Suprapubic skin (tissue), 4 donors: Measurements from ENCODE around the gene CAMK4. TPM values are rescaled to one million over a fixed set of nuclear protein-coding genes. Genes with fewer than 3 reads are reported as not detected.
"Not testable (repeated sequence)": the region's sequence is repeated elsewhere in the genome, so short reads cannot be mapped to it uniquely, and the experiment has no call there.

Experiments used
- DNase-seq, 2 donors: peaks; one replicate each; pipeline ENCODE4 v3.0.0-alpha.2; 2019; ENCODE audit warnings: low spot score in 2 of 2
- H3K27ac ChIP-seq: fragments of 200-600 bp; sonication (generic); one replicate; pipeline ENCODE4 v1.5.1; 2019
- H3K27me3 ChIP-seq: fragments of 200-600 bp; sonication (generic); one replicate; pipeline ENCODE4 v1.5.1; 2019
- H3K36me3 ChIP-seq: fragments of 200-600 bp; sonication (generic); one replicate; pipeline ENCODE4 v1.5.1; 2019
- H3K4me1 ChIP-seq: fragments of 200-600 bp; sonication (generic); one replicate; pipeline ENCODE4 v1.5.1; 2019
- H3K4me3 ChIP-seq: fragments of 200-600 bp; sonication (generic); one replicate; pipeline ENCODE4 v1.5.1; 2019; ENCODE audit warnings: mild to moderate bottlenecking
- H3K9me3 ChIP-seq: fragments of 200-600 bp; sonication (generic); one replicate; pipeline ENCODE4 v1.5.1; 2019
- CTCF ChIP-seq, 2 donors: fragments of 200-600 bp in 1 of 2; fragments of 450-650 bp in 1 of 2; sonication (generic) in 1 of 2; IDR thresholded peaks; one replicate each; pipeline ENCODE4 v1.5.1; 2016 to 2019; ENCODE audit warnings: antibody characterized with exemption in 2 of 2, mild to moderate bottlenecking in 1 of 2, moderate library complexity in 1 of 2
- EP300 ChIP-seq: sonication (generic); formaldehyde crosslinking; IDR thresholded peaks from one replicate; pipeline ENCODE4 v1.6.1; 2017; ENCODE audit warnings: antibody characterized with exemption
- POLR2A ChIP-seq, 2 donors: fragments of 450-650 bp; IDR thresholded peaks; one replicate each; pipeline ENCODE4 v1.6.1; 2017; ENCODE audit warnings: antibody characterized with exemption in 2 of 2, mild to moderate bottlenecking in 2 of 2, moderate library complexity in 2 of 2
- POLR2AphosphoS5 ChIP-seq, 3 donors: sonication (generic); formaldehyde crosslinking; IDR thresholded peaks; one replicate each; pipeline ENCODE4 v1.6.1; 2017; ENCODE audit warnings: antibody characterized with exemption in 3 of 3
- WGBS: methylation state at CpG from one replicate; pipeline ENCODE4 v1.1.5; 2018; 5-methylcytosine and 5-hydroxymethylcytosine counted together
- total RNA-seq, 4 donors: library from RNA; depleted of rRNA; stranded (reverse); fragments of >200 nt; gene quantifications; one replicate each; pipeline ENCODE4 v1.1.0, GENCODE V29; 2016

Gene CAMK4
- total RNA-seq, 4 donors from 2014 or later, result 0.05 to 2.6 (median 0.21) TPM; not detected in 1

GRCh38 chr5:111347021-111347420 is 122.8 kb downstream of the CAMK4 start:
- DNase-seq, result no peak
- TF ChIP-seq POLR2AphosphoS5 (IDR thresholded peaks at IDR 0.05) (no peak), POLR2A (IDR thresholded peaks at IDR 0.05) (no peak), CTCF (IDR thresholded peaks at IDR 0.05) (no peak), EP300 (no peak)
- Histone ChIP-seq H3K4me3 (no peak overlapping the region), H3K4me1 (no peaks in the 10 kb centered on the region), H3K36me3 (no peaks in the 10 kb centered on the region), H3K9me3 (no peaks in the 10 kb centered on the region), H3K27ac (no peak overlapping the region), H3K27me3 (no peaks in the 10 kb centered on the region)

- TF ChIP-seq POLR2AphosphoS5 (IDR thresholded peaks at IDR 0.05), result no peak
- TF ChIP-seq EP300, result no peak
- TF ChIP-seq POLR2A (IDR thresholded peaks at IDR 0.05), result no peak
- no peak for TF ChIP-seq CTCF (IDR thresholded peaks at IDR 0.05)
- no peaks in the 10 kb centered on the region for H3K36me3 ChIP-seq
- no peaks in the 10 kb centered on the region for H3K27me3 ChIP-seq
- no peaks in the 10 kb centered on the region for H3K9me3 ChIP-seq
- WGBS, result 82% methylated on average over 3 of the region's 3 CpGs
- H3K27ac ChIP-seq, result no peak overlapping the region
- H3K4me1 ChIP-seq, result no peaks in the 10 kb centered on the region
- no peak overlapping the region for H3K4me3 ChIP-seq
- DNase-seq, result no peak
Measured at GRCh38 chr5:111348661-111349329, 124.6 kb downstream of the CAMK4 start.

GRCh38 chr5:111349429-111349828 is 125.2 kb downstream of the CAMK4 start:
- TF ChIP-seq EP300 (no peak), CTCF (IDR thresholded peaks at IDR 0.05) (no peak), POLR2A (IDR thresholded peaks at IDR 0.05) (no peak)
- 77% methylated on average over 1 of the region's 1 CpG for WGBS
- DNase-seq, result no peak
- Histone ChIP-seq H3K36me3 (no peaks in the 10 kb centered on the region), H3K9me3 (no peaks in the 10 kb centered on the region), H3K27me3 (no peaks in the 10 kb centered on the region), H3K4me1 (no peaks in the 10 kb centered on the region), H3K27ac (no peak overlapping the region), H3K4me3 (no peak overlapping the region)

GRCh38 chr5:111353035-111353434 is 128.9 kb downstream of the CAMK4 start:
- no peak for TF ChIP-seq CTCF (IDR thresholded peaks at IDR 0.05)
- no peak for TF ChIP-seq POLR2A (IDR thresholded peaks at IDR 0.05)
- no peak overlapping the region for H3K27ac ChIP-seq

GRCh38 chr5:111358726-111359125 is 134.5 kb downstream of the CAMK4 start:
- H3K4me1 ChIP-seq, H3K27ac ChIP-seq, H3K27me3 ChIP-seq, H3K36me3 ChIP-seq, H3K4me3 ChIP-seq, DNase-seq, H3K9me3 ChIP-seq: not testable (repeated sequence)
- 3% methylated on average over 1 of the region's 1 CpG for WGBS

More at GRCh38 chr5:111353035-111353434, 128.9 kb downstream of the CAMK4 start:
- 87% methylated on average over 3 of the region's 3 CpGs for WGBS
- Histone ChIP-seq H3K27me3 (no peaks in the 10 kb centered on the region), H3K9me3 (no peaks in the 10 kb centered on the region), H3K4me1 (no peaks in the 10 kb centered on the region), H3K4me3 (no peak overlapping the region), H3K36me3 (no peaks in the 10 kb centered on the region)
- DNase-seq, result no peak

GRCh38 chr5:111360173-111360572 is 136.0 kb downstream of the CAMK4 start:
- no peak for TF ChIP-seq CTCF (IDR thresholded peaks at IDR 0.05)
- no peaks in the 10 kb centered on the region for H3K36me3 ChIP-seq
- DNase-seq, result no peak
- no peaks in the 10 kb centered on the region for H3K9me3 ChIP-seq
- no peak overlapping the region for H3K4me3 ChIP-seq
- WGBS, result 80% methylated on average over 2 of the region's 2 CpGs
- no peak overlapping the region for H3K27ac ChIP-seq
- no peaks in the 10 kb centered on the region for H3K4me1 ChIP-seq
- no peaks in the 10 kb centered on the region for H3K27me3 ChIP-seq
